GM12875 (cell line): ENCODE data around the gene SNF8.

ENCODE experiments used
- H3K4me3 ChIP-seq: one replicate; pipeline ENCODE4 v1.5.1; 2011; ENCODE audit warnings: low read depth, low read length, control low read depth
- TF ChIP-seq, protein P1 (sequence below): IDR thresholded peaks from 2 replicates; pipeline ENCODE4 v1.5.1; 2011; ENCODE audit warnings: low read depth, mild to moderate bottlenecking, control low read depth, inconsistent platforms, low read length, moderate library complexity, borderline replicate concordance; ENCODE audit not compliant: insufficient read depth

The SNF8 gene

GRCh38 chr17:48912476-48912875 is 32.2 kb downstream of the SNF8 start:
- no peak overlapping the region for H3K4me3 ChIP-seq
- TF ChIP-seq, protein P1, sequence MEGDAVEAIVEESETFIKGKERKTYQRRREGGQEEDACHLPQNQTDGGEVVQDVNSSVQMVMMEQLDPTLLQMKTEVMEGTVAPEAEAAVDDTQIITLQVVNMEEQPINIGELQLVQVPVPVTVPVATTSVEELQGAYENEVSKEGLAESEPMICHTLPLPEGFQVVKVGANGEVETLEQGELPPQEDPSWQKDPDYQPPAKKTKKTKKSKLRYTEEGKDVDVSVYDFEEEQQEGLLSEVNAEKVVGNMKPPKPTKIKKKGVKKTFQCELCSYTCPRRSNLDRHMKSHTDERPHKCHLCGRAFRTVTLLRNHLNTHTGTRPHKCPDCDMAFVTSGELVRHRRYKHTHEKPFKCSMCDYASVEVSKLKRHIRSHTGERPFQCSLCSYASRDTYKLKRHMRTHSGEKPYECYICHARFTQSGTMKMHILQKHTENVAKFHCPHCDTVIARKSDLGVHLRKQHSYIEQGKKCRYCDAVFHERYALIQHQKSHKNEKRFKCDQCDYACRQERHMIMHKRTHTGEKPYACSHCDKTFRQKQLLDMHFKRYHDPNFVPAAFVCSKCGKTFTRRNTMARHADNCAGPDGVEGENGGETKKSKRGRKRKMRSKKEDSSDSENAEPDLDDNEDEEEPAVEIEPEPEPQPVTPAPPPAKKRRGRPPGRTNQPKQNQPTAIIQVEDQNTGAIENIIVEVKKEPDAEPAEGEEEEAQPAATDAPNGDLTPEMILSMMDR, result no peak

DNA sequence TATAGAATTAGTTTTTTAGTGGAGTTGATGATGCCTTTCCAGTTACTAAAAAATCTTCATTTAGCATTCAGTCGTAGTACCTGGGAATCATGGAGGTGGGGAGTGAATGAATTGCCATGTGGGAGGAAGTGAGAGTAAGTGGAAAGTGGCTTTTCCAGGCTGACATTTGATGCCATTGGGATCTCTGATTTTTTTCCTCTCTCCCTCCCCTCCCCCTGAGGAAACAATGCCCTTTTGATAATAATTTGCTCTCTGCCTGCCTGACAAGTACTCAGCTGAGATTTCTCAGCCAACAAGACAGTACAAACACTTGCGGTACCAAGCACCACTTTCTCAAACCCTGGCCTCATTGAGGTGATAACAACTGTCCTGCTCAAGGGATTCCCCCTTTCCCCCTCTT is 34.3 kb downstream of the SNF8 start:
- TF ChIP-seq, protein P1, result no peak
- H3K4me3 ChIP-seq, result peak overlapping the region; percentile 14

DNA sequence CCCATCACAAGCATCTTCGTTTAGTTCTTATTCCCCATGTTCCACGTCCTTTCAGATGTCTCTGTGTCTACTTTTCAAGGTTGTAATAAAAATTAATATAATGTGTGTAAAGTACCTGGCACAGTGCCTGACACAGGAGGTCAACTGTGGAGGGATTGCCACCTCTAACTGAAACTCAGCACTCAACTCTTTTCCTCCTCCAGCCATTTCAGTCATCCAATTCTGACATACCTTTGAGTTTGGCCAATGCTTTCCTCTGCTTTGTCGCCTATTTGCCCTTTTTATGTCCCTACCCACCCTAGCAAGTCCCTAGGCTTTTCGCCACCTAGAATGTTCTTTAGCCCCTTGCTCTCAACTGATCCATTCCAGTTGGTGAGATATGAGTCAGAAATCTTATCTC is 34.9 kb downstream of the SNF8 start:
- TF ChIP-seq, protein P1, result no peak
- peak overlapping the region; percentile 85 for H3K4me3 ChIP-seq

DNA sequence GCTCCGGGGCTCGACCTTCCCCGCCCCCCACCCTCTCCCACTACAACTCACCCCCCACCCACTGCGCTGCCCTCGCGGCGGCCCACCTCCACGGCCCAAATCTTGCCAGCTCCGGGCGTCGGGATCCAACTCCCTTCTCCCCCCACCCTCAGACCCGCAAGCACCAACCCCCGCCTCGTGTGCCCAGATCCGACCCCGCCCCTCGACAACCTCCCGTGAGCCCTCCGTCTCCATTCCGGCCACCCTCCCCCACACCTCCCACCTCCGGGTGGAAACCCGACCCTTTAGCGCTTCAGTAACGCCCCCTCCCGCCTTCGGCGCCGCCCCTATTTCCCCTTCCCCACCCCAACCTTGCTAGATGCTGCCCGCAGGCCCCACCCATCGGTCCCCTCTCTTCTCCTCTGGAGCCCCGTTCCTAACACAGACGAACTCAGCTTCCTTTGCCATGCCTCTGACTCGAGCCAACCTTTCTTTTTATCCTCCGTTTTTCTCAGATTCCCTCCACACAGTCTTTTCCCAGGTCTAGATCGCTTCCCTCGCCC is 35.7 kb downstream of the SNF8 start:
- H3K4me3 ChIP-seq, result peak overlapping the region; percentile 85
- TF ChIP-seq, protein P1, result no peak

DNA sequence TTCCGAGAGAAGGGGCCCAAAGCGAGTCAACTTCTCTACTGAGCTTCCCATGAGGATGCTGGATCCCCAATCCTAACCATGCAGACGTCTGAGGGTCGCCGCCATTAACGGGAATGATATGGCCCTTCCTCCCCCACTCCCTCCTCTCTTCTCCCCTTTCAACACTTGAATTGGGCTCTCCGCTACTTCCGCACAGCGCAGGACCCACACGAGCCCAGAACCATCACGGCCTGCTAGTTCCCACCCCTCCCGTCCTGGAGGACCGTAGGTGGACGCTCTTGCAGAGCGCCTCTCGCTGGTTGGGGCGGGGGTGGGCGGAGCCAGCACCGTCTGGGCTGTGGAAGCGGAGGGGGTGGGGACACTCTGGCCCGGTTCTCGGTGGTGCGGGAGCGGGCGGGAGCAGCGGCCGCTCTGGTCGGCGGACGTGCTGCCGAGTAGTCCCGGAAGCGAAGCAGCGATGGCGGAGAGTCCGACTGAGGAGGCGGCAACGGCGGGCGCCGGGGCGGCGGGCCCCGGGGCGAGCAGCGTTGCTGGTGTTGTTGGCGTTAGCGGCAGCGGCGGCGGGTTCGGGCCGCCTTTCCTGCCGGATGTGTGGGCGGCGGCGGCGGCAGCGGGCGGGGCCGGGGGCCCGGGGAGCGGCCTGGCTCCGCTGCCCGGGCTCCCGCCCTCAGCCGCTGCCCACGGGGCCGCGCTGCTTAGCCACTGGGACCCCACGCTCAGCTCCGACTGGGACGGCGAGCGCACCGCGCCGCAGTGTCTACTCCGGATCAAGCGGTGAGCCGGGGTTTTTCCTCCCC is 36.4 kb downstream of the SNF8 start, which contains the start of gene UBE2Z:
UBE2Z (plus strand) TSS at position 361 of the 797 bp plus-strand sequence; CDS start at position 458, 97 bp downstream.
- H3K4me3 ChIP-seq, result peak within 1 kb of the TSS; percentile 85
- TF ChIP-seq, protein P1, result no peak

DNA sequence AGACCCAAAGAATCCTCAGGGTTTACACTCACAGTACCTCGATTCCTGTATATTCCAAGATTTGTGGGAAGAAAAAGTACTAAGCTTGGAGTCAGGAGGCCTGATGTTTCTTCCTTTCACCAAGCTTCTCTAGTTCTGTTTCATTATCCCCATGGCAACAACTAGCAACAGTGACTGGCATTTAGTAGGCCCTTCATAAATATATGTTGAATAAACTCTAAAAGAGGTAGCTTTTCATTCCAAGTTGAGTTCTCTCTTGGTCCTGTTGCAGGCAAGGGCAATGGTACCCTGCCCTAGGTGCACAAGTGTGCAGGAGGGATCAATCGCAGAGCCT is 37.0 kb downstream of the SNF8 start:
- TF ChIP-seq, protein P1, result no peak
- peak overlapping the region; percentile 85 for H3K4me3 ChIP-seq

DNA sequence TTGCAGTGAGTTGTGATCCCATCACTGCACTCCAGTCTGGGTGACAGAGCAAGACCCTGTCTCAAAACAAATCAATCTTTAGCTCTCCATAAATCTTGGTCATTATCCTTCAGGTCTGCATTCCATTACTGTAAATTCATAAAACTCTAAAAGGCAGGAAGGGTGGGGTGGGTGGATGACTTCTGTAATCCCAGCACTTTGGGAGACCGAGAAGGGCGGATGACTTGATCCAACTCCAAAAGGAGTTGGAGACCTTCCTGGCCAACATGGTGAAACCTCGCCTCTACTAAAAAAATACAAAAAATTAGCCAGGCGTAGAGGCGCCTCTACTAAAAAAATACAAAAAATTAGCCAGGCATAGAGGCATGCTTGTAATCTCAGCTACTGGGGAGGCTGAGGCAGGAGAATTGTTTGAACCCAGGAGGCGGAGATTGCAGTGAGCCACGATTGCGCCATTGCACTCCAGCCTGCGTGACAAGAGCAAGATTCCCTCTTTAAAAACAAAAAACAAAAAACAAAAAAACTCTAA is 38.6 kb downstream of the SNF8 start:
- no peak overlapping the region for H3K4me3 ChIP-seq
- TF ChIP-seq, protein P1, result no peak
